SU-DHL-6 (cell line): ENCODE measurements around the gene MAP2K2.

Source experiments
- EZH2phosphoT487 ChIP-seq: fragments of 200-600 bp; sonication (generic), shearing (Covaris generic); conservative IDR thresholded peaks from 2 replicates; pipeline ENCODE4 v1.6.1; 2018; ENCODE audit warnings: mild to moderate bottlenecking, antibody characterized with exemption, low read length, moderate library complexity, mixed read lengths
- TF ChIP-seq, protein P1 (sequence below): fragments of 200-600 bp; sonication (generic); IDR thresholded peaks from one replicate; pipeline ENCODE4 v1.5.1; 2017; ENCODE audit warnings: antibody characterized with exemption, mild to moderate bottlenecking, low read length, moderate library complexity; ENCODE audit not compliant: insufficient read depth, poor library complexity, severe bottlenecking

DNA sequence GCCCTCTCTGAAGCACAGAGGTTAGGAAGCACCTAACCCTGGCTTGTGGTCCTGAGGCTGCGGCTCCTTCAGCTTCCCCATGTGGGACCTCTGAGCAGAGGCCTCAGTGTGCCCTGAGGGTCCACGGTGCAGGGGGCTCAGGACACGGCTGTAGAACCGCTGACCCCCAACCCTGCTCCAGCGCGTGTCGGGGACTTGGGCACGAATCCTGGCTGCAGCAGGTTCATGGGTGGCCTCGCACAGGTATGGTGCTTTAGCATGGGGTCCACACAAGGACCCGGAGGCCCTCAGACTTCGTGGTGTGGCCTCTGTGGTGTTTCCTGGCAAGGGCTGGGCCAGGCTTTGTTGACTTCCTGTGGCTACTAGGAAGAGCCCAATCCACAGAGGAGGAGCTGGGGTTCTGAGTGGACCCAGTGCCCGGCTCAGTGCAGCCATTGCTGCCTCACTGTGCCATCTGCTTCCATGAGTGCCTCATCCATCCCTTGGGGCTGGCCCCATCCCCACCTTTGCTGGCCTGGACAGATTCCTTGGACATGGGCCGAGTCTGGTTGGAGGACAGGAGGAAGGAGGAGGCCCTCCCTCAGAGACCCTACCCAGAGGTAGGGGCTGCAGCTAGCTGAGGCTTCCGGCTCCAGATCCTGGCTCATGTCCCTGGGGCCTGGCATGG is 81.7 kb downstream of the MAP2K2 start:
- TF ChIP-seq, protein P1, sequence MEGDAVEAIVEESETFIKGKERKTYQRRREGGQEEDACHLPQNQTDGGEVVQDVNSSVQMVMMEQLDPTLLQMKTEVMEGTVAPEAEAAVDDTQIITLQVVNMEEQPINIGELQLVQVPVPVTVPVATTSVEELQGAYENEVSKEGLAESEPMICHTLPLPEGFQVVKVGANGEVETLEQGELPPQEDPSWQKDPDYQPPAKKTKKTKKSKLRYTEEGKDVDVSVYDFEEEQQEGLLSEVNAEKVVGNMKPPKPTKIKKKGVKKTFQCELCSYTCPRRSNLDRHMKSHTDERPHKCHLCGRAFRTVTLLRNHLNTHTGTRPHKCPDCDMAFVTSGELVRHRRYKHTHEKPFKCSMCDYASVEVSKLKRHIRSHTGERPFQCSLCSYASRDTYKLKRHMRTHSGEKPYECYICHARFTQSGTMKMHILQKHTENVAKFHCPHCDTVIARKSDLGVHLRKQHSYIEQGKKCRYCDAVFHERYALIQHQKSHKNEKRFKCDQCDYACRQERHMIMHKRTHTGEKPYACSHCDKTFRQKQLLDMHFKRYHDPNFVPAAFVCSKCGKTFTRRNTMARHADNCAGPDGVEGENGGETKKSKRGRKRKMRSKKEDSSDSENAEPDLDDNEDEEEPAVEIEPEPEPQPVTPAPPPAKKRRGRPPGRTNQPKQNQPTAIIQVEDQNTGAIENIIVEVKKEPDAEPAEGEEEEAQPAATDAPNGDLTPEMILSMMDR, result no peak
- no peak for TF ChIP-seq EZH2phosphoT487
